Limb (tissue), 2 donors: Measurements from ENCODE around the gene TSPAN31.

Experiments
- DNase-seq, 2 donors: peaks; one replicate each; pipeline ENCODE4 v3.0.0-alpha.2; 2016; ENCODE audit errors: extremely low spot score in 2 of 2

TSPAN31 gene

DNA sequence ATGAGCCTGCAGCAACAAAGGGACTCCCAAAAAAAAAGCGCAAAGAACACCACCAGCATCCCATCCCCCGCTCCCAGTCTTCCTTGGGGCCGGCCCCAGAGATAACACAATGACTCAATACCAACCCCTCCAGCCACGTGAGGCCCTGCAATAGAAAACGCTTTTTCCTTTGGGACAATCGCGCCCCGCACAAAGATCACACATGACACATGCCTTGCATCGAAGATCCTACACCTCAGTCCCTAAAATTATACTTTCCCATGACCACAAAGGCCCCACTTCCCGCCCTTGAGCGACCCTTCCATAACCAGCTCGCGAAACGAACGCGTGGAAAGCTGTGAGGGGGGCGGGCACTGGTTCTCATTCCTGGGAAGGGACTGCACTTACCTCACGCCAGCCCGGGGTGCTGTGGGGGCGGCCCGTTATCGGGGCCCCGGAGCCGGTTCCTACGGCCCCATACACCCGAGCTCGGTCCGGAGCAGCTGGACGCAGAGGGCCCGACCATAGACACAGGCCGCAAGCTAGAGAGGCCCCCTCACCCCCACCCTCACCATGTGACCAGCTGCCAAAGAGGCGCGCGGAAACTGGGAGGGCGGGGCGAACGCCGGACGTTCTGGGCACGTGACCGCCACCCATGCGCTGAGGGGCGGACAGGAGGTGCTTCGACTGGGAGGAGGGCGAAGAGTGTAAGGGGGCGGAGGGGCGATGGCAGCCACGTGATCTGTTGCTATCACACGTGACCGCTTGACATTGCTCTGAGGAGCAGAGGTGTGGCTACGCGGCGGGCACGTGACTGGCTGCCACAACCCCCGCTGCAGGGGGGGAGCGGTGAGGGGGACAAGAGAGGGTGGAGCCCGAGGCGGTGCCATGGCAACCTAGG lies 7.2 kb downstream of the TSPAN31 start, which contains the start of gene CDK4:
TSS of gene CDK4 (minus strand) at position 523 of the 880 bp plus-strand sequence. CDS start 593 bp downstream, outside the sequence.
- DNase-seq: peak; percentile 99

DNA sequence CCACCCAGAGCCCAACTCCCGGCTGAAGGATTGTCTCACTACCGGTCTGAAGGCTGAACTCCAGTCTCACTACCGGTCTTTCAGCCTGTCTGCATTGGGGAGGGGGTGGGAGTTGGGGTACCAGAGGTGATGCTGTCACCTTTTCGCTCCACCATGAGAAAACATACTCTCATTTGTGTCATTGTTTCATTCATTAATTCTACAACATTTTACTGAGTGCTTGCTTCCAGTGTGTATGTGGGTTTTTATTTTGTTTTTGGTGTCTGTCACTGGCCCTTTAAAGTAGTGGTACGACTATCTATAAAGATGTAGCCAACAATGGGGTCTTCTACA lies 7.8 kb downstream of the TSPAN31 start:
- DNase-seq: no peak

DNA sequence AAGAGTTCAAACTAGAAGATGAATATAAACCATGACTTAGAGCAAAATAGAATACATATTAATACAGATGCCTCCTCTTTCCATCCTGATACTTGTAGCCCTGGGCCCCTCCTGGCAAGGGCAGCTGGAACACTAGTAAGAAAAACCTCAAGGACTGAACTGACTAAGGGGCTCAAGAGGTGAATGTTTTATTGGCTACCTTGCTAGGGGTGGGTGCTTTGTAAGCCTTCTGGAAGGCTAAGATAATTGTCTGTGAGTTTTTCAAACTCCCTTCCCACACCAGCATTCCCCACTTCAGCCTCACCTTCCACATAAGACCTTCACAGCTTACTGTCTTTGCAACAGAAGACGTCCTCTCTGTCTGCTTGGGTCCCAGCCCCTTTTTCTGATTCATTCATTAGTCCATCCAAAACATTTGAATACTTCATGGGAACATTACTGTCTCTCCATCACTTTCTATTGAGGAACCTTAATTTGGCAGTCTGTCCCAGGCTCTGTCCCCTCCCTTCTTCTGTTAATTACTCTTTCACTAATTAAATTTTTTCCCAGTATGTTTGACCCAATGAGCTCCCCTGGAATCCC lies 9.0 kb downstream of the TSPAN31 start:
- DNase-seq: no peak

DNA sequence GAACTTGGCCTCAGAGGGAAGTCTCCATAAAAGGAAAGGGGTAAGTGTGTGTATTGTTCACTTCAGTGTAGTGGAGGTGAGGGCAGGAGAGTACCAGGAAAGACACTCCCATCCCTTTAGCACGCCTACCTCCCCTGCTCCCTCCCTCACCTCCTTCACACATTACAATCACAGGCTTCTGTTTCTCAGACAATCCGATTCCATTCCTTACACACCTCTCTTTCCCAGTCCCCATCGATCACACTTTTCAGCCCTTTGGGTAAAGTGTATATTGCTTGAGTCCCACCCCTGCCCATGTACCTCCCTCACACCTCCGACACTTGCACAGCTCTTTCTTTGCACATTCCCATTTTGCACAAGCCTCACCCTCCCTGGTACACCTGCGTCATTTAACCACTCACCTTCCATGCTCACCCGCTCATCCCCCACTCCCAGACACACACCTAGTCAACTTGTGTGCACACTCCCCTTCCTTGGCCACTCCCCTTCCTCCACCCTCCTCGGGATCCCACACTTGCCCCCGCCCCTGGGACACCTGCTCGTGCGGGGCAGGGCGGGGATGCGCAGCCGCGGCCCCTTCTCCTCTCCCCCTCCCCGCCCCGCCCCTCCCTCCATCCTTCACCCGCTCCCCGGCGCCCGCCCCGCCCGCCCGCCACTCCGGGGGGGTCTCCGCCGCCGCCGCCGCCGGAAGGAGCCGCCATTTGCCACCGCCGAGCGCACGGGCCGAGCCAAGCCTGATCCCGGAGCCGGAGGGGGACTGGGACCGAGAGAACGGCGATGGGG lies 9.8 kb downstream of the TSPAN31 start, which contains the start of gene MARCHF9:
TSS of gene MARCHF9 (plus strand) at position 693 of the 783 bp plus-strand sequence. CDS start 426 bp downstream, outside the sequence.
- DNase-seq: peak in 1 of 2 donors; percentile 79

DNA sequence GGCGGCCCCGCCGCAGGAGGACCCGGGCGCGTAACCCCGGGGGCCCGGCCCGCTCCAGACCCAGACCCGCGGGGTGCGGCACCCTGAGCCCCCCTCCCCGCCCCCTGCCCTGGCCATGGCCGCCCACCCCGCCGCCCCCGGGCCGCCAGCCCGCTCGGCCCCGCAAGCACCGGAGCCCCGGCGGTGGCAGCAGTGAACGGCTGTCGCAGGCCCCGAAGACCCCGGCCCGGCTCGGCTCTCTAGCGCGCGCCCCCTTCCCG lies 10.3 kb downstream of the TSPAN31 start:
- no peak for DNase-seq

DNA sequence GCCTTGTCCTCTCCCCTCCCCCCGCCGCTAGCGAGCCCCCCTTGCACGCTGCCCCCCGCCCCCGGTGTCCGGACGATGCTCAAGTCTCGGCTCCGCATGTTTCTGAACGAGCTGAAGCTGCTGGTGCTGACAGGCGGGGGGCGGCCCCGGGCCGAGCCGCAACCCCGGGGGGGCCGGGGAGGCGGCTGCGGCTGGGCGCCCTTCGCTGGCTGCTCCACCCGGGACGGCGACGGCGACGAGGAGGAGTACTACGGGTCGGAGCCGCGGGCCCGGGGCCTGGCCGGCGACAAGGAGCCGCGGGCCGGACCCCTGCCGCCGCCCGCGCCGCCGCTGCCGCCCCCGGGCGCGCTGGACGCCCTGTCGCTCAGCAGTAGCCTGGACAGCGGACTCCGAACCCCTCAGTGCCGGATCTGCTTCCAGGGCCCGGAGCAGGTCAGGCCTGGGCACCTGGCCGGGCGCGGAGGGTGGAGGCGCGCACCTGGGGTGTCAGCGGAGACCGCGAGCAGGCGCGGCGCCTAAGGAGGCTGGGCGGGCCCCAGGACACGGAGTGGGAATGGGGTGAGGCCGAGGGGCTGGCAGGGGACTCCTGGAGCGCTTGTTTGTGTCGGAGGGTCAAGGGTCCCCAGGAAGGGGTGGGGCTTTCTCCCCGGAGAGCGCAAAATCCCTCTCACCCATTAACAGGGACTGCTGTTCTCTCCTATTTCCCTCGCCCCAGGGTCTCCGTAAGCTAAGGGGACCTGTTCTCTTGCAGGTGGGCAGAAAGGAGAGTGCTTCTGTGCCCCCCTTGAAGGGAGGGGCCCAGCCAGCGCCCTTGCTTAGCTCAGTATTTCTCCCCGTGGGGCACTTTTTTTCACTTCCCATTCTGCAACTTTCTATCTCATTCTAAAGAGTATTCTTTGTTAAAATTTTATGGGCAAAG lies 10.9 kb downstream of the TSPAN31 start:
- DNase-seq: peak in 1 of 2 donors; percentile 61

DNA sequence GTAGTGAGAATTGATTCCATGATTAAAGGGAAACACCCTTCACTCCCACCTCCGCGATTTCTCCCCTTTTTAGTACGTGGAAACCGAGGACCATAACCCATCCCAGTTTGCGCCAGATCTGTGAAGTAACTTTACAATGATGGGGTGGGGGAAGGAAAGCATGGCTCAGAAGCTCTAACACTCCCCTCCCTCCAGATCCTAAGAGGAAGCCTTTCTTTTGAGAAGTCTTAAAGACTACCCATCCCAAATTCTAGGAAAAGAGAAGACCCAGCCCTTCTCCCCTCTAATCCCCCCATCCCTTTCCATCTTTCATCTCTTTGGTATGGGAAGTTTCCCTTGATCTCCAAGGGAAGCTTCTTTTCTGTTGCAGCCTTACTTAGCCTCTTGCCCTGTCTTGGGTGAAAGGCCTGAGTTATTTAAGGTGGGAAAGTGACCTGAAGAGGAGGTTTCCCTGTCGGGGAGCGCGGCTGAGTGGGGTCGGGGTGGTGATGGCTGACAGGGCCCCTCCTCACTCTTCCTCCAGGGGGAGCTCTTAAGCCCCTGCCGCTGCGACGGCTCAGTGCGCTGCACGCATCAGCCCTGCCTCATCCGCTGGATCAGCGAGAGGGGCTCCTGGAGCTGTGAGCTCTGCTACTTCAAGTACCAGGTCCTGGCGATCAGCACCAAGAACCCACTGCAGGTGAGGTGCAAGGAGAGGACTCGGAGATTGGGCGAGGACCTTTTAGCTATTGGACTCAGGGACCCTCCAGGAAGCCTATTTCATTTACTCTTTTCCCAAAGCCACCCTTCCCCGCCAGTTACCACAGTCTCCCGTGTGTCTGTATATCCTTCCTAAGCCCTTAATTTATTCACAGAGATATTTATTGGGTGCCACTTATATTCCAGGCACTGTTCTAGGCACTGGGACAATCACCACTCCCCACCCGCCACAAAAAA lies 11.8 kb downstream of the TSPAN31 start:
- DNase-seq: peak in 1 of 2 donors; percentile 58

DNA sequence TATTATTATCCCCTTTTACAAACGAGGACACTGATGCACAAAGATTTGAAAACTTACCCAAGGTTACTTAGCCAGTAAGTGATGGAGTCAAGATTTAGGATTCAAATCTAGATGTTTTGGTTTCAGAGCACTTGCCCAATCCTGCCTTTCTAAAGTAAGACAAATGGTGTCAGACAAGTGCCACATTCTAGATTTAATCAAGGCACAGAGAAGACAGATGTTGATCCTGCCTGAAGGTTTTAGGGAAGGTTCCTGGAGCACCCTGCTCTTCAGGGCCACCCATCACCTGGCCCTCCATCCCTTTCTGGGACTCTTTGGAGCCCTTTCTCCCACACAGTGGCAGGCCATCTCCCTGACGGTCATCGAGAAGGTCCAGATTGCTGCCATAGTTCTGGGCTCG lies 12.9 kb downstream of the TSPAN31 start:
- no peak for DNase-seq

DNA sequence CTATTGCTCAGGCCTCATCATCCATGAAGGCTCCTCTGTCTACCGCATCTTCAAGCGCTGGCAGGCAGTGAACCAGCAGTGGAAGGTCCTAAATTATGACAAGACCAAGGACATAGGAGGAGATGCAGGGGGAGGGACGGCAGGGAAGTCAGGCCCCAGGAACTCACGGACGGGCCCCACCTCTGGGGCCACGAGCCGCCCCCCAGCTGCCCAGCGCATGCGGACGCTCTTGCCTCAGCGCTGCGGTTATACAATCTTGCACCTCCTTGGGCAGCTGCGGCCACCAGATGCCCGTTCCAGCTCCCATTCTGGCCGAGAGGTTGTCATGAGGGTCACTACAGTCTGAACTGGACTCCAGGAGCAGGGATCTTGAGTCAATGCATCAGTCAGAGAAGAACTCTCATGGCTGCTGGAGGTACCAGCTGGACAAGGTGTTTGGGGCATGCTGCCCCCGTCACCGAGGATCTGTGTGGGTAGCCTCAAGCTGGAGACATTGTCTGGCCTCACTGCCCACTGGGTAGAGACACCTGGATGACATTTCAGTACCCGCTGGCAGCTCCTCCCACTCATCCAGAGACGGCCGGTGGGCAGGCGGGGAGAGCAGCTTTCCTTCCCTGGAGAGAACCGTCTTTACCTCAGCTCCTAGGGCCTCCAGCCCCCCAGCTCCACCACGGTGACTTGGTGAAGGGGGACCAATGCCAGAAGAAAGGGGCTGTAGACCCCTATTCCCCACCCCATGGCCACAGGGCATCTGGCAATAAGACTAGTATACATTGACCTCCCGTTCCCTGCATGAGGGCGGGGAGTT lies 13.9 kb downstream of the TSPAN31 start:
- DNase-seq: no peak

DNA sequence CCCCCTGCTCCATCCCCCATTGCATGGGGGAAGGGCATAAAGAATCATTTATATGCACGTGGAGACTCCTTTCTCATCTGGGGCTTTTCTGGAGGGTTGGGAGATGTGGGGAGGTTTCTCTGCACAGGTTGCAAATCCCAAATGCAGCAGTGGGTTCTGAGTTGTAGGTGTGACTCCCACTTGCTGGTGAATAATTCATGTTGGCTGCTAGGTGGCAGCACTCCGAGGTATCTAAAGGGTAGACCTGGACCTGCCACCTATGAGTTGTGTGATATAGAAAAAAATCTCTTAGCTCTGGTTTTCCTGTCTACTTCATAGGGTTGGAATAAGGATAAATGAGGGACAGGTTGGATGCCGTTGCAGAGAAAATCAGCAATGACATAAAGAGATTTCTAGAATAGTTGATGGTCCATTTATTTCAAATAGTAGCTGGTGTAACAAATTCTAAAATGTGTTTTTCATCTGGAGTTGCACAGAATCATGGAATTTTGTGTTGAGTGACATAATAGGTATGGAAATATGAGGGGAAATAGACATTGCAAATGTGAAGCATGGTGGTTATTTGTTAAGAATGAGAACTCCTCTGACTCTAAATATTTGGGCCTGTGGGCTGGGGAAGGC lies 14.6 kb downstream of the TSPAN31 start:
- no peak for DNase-seq

DNA sequence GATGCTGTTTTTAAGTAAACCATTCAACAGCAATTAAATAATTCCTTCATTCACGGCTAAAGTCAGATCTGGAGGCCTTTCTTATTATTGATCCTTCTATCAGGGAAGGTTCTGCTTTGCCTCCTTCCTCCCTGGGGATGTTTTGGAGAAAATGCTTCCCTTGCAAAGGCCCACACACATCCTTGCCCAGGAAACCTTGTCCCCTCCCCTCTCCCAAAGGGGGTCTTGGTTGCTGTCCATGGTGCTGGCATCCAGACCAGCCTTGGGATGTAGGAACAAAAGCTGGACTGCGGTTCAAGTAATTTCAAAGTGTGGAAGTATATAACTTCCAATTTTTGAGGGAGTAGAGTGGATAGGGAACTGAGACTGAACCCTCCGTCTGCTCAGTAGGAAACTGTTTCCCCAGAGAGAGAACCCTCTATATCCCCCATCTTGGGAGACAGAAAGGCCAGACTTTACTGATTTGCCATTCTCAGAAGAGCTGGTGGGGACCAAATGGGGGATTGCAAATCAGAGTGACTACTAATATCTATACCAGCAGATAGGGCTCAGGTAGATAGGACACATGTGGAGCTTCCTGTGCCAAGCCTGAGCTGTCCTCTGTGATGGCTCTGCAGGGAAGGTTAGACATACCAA lies 15.6 kb downstream of the TSPAN31 start:
- DNase-seq: peak in 1 of 2 donors; percentile 62

DNA sequence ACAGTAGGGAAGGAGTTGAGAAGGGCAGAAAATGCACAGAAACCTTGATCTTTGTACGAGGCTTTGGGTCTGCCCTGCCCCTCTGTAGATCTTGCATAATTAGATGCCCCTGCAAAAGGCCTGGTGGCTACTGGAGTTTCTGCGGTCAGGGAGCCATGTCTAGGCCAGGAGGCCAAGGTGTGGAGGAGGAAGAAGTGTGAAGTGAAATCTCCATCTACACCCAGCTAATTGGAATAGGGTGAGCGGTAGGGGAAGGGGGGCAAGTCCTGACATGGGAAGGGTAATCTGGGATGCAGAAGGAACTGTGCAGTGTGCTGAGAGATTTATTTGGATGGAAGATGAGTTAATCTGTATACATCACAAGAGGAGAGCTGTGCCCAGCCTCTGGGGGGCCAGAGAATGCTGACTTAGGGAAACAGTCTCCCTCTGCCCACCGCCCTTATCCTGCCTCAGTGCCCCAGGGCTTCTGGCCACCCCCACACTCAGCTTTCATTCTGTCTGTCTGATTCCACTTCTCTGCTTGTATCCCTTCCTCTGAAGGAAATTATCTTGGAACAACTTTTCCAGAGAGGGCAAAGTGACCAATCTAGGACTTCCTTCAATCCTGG lies 16.7 kb downstream of the TSPAN31 start:
- no peak for DNase-seq

DNA sequence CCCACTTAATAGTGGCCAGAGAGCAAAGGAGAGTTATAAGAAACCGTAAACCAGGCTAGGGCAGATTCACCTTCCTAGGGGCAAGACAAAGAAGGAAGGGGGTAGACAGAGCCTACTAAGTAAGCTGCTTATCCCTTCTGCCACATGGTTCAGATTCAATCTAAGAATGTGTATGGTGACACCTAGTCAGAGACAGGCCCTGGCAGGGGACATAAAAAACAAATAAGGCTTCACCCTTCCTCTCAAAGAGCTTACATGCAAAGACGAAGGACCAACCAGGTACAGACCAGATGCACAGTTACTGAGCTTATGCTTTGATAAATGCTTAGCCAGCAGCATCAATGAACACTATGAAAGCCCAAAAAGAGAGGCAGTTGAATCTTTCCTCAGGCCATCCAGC lies 17.6 kb downstream of the TSPAN31 start:
- DNase-seq: no peak

DNA sequence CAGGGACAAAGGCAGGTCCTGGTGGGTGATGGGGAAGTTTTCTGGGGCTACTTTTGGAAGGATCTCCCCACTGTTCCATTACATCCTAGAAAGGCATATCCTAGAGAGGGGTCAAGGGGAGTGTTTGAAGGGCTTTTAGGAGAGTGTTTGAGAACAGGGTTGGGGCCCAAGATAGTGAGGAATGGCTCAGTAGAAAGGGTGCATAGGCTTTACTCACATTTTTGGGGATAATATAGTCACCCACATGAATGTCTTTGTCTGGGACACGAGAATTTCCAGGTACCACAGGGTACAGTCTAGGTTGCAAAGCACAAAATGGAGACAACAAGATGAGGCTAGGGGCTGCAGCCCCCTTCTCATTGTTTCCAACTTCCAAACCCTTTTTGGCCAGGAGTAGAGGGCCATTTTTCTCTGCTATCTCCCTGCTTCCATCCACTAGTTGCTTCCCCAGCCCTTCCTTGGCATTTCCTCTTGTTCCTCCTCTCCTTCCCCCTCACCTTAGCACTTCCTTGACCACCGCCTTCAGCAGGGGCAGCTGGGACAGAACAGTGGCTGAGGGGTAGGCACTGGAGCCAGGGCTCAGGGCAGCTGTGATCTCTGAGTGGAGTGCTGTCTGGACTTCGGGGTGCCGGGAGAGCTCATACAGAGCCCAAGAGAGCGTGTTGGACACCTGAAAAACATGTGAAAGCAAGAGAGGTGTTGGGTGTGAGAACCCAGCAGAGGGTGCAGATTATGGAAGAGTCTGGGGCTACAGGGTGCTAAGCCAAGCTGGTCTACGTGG lies 19.2 kb downstream of the TSPAN31 start:
- no peak for DNase-seq

DNA sequence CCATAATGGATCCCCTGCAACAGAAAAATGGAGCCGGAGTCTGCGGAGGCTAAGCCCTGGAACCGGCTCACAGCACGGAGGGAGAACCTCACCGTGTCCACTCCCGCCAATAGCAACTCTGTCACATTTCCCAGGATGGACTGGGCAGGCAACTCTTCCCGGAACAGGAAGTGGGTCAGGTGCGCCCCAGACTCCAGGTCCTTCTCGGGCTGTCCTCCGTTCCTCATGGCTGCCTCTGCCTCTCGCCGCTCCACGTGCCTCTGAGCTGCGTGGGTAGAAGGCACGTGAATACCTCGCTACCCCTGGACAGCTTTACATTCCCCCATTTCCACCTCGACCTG lies 19.8 kb downstream of the TSPAN31 start:
- no peak for DNase-seq

DNA sequence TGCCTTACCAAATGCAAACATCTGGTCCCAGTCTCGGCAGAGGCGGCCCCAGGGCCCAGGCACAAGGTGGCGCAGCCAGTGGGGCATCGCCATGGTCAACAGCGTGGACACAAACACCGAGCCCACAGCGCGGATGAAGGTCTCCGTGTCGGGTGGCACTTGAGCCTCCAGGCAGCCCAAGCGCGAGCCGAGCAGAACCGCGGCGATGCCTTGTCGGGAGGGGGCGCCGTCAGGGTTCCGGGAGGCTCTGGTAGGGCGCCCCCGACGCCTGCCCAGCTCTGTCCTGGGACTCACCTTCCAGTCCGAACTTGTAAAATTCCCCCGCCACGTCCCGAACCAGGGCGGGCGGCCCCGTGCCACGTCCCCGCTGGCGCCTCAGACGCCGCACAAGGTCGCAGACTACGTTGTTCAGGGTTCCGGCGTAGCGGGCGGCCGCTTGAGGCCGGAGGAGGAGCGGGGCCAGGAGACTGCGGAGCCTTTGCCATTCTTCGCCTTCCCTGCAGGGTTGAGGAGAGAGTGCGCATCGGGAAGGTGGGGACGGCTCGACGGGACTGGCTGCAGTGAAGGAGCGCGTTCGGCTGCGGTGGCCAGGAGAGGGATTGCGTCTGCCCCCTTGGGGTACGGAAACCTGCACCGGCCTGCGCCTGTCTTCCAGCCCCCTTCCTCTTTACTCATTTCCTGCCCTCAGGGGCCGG lies 20.3 kb downstream of the TSPAN31 start:
- DNase-seq: no peak
